ENCODE data around the gene MOSPD3. TPM values are rescaled to one million over a fixed set of nuclear protein-coding genes. Genes with fewer than 3 reads are reported as not detected.

The MOSPD3 gene
- total RNA-seq, 1 donor from 2014 or later = 5.8 TPM

- no peak for DNase-seq
Measured at GRCh38 chr7:100595188-100595587, 17.2 kb upstream of the MOSPD3 start.

- DNase-seq = no peak
Measured at GRCh38 chr7:100598425-100598824, 13.9 kb upstream of the MOSPD3 start.

DNA sequence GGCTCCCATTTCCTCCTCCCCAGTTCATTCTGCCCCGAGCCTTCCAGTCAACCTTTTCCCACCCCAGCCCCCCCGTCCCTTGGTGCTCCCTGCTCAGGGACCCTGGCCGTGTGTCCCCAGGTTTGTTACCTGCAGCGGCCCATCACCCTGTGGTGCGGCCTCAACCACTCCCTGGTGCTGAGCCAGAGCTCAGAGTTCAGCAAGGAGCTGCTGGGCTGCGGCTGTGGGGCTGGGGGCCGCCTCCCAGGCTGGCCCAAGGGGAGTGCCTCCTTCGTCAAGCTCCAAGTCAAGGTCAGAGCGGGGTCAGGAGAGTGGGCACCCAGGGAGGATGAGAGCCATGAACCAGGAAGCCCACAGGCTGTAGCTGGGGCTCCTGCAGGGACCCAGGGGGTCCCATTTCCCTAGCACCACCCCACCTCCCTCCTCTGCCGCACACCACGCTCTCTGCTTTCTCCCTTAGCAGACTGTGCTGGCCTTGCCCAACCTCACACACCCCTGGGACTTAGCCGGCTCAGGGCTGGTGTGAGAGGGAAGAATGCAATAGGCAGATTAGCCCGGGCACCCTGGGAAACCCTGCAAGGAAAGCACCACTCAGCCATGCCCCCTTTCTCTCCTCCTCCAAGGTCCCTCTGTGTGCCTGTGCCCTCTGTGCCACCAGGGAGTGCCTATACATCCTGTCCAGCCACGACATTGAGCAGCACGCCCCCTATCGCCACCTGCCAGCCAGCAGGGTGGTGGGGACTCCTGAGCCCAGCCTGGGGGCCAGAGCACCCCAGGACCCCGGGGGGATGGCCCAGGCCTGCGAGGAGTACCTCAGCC, 12.2 kb upstream of the MOSPD3 start:
- no peak for DNase-seq

GRCh38 chr7:100600730-100601038, 11.7 kb upstream of the MOSPD3 start:
- DNase-seq = no peak

DNA sequence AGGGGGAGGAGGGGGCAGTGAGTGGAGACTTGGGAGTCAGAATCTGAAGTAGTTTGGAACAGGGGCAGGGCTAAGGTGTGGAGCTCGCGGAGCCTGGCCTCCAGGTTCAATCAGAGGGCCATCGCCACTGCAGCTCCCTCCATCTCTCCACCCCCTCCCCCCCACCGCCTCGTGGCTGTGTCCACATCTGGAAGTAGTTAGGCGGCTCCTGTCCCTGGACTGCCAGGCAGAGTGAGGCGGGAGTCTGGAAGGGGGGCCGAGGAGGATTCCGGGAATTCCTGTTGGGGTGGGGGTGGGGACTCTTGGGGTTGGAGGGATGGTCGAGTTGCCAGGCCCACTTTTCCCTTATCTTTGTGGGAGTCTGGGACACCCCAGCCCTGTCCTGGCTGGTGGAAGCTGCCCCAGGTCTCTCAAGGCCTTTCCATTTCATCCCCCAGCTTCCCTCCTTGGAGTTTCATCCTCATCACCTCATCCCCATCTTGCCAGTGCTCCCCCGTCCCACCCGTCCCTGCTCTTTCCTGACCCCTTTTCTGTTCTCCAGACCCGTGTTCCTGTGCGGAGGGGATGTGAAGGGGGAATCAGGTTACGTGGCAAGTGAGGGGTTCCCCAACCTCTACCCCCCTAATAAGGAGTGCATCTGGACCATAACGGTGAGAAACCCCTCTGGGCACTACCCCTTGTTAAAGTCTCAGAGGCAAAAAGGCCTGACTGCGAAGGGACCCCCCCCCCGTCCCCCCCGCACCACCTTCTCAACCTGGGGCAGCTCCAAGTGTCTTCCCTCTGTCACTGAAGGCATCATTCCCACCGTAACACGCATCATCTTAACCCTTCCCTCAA, 9.2 kb upstream of the MOSPD3 start:
- peak; percentile 62 for DNase-seq

- DNase-seq = no peak
Measured at GRCh38 chr7:100603726-100604027, 8.7 kb upstream of the MOSPD3 start.

- DNase-seq = peak; percentile 45
Measured at GRCh38 chr7:100604028-100604975, 8.0 kb upstream of the MOSPD3 start.

DNA sequence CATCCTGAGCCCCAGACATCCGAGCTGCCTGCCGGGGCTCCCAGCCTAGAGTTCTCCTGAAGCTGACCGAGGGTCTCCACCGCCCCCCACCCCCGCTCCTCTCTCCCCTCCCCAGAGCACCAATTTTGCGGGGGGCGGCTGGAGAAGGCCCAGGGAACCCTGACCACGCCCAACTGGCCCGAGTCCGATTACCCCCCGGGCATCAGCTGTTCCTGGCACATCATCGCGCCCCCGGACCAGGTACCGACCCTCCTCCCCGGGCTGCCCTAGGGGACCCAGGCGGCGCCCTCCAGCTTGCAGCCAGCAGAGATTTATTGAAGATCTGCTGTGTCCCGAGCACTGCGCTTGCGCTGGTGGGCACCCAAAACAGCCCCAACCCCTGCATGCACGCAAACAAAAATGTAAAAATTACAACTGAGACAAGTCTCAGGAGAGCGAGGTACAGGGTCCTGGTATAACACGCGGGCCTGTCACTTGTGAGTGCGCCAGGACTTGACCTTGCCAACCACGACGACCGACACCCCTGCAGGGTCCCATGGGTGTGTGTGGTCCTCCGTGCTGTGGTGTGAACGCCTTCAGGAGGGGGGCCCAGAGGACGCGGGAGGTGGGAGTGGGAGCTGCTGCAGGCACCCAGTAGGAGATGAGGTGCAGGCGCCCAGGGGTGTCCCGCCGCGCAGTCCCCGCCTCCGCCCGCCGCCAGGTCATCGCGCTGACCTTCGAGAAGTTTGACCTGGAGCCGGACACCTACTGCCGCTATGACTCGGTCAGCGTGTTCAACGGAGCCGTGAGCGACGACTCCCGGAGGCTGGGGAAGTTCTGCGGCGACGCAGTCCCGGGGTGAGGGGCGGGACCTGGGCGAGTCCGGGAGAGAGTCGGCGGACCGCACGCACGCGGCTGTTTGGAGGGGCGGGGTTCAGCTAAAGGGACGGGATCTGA, 7.1 kb upstream of the MOSPD3 start:
- DNase-seq = no peak

- no peak for DNase-seq
Measured at GRCh38 chr7:100606313-100606712, 6.0 kb upstream of the MOSPD3 start.

- no peak for DNase-seq
Measured at GRCh38 chr7:100607111-100607510, 5.2 kb upstream of the MOSPD3 start.

DNA sequence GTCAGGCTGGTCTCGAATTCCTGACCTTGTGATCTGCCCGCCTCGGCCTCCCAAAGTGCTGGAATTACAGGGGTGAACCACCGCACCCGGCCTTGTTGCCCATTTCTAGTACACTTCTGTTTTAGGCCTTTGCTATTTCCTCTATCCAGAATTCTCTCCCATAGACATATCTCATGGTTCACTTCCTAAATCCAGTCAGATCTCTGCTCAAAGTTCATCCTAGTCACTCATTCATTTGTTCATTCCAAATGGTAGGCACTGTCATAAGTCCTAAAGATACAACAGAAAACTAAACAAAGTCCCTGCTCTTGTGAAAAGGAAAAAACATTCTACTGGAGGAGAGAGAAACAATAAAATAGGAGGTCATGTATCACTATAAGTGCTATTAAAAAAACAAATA, 2.4 kb upstream of the MOSPD3 start:
- DNase-seq = no peak

DNA sequence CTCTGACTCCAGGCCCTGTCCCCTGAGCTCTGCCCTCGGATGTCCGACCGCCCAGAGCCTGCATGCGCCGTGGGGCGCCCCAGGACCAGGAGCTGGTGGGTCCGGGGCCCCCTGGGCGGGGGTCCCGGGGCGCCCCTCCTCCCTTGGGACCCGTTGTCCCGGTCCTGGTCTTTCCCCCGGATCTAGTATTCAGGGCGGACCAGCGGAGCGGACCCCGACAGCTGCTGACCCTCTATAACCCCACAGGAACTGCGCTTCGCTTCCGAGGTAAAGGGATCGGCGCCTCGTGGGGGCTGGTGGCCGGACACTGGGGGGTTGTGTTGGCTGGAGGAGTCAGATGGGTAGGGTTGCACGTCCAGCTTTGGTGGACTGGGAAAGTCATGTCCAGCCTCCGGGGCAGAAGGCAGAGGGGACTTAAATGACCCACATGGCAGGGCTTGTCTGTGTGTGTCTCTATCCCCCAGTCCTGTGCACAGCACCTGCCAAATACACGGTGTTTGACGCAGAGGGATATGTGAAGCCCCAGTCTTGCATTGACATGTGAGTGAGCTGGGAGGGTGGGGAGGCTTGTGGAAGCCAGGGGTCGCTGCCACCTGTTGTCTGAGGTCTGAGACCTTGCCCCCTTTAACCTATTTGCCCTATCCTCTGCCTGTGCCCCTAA, 520 bp downstream of the MOSPD3 start:
- no peak for DNase-seq

DNA sequence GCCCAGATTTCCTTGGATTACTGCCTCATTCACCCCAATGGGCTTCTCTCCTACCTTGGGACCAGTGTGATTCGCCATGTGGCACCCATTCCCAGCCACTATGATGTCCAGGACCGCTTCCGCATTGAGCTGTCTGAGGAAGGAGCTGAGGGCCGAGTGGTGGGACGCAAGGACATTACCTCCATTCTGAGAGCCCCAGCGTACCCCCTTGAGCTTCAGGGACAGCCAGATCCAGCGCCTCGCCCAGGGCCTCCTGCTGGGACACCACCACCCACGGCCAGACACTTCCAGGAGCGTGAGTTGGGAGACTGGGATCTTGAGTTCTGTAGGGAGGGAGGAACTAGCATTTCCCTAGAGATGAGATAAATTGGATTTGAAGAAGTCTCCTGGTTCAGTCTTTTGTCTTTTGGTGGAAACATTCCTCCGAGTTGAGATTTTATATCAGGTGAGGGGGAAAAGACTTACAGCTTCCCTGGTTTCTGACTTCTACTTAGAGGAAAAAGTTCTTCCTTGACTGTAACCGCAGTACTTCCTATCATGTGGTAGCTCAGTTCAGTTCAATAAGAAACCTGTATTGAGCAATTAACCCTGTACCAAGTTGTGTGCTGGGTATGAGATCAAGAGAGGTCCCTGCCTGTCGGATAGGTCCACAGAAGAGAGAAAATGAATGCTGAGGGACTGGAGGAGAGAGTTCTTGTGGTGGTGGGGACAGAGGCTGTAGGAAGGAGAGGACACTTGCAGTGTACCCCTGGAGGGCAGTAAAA, 1.3 kb downstream of the MOSPD3 start:
- DNase-seq = no peak

DNA sequence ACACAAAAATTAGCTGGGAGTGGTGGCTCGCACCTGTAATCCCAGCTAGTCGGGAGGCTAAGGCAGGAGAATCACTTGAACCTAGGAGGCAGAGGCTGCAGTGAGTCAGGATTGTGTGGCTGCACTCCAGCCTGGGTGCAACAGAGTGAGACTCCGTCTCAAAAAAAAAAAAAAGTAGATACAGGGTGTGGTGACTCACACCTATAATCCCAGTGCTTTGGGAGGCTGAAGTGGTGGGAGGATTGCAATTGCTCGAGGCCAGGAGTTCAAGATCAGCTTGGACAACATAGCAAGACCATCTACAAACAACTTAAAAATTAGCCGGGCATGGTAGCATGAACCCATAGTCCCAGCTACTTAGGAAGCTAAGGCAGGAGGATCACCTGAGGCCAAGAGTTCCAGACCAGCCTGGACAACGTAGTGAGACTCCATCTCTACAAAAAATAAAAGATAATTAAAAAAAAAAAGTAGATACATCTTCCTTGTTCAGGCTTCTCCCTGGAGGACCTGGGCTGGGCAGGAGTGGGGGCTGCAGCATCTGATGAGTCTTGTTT, 2.0 kb downstream of the MOSPD3 start:
- no peak for DNase-seq

- no peak for DNase-seq
Measured at GRCh38 chr7:100620239-100620638, 7.9 kb downstream of the MOSPD3 start.

- no peak for DNase-seq
Measured at GRCh38 chr7:100620804-100621203, 8.5 kb downstream of the MOSPD3 start.

GRCh38 chr7:100621554-100621953, 9.2 kb downstream of the MOSPD3 start:
- DNase-seq = no peak

GRCh38 chr7:100623951-100624824, 11.8 kb downstream of the MOSPD3 start:
- no peak for DNase-seq

- no peak for DNase-seq
Measured at GRCh38 chr7:100626055-100626454, 13.7 kb downstream of the MOSPD3 start.
